ENCODE results near the gene APH1A. TPM values are rescaled to one million over a fixed set of nuclear protein-coding genes. Genes with fewer than 3 reads are reported as not detected.

APH1A gene
- total and polyA plus RNA-seq, 2 of the 13 experiments (the other 11 are each of a cell fraction or from before 2014, with no cell fraction given): 114 to 130 TPM

- TF ChIP-seq, protein P1, sequence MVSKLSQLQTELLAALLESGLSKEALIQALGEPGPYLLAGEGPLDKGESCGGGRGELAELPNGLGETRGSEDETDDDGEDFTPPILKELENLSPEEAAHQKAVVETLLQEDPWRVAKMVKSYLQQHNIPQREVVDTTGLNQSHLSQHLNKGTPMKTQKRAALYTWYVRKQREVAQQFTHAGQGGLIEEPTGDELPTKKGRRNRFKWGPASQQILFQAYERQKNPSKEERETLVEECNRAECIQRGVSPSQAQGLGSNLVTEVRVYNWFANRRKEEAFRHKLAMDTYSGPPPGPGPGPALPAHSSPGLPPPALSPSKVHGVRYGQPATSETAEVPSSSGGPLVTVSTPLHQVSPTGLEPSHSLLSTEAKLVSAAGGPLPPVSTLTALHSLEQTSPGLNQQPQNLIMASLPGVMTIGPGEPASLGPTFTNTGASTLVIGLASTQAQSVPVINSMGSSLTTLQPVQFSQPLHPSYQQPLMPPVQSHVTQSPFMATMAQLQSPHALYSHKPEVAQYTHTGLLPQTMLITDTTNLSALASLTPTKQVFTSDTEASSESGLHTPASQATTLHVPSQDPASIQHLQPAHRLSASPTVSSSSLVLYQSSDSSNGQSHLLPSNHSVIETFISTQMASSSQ (IDR thresholded peaks at IDR 0.05; ENCODE audit: low read depth): no peak
- TF ChIP-seq, protein P1 (CRISPR knock-in tag; IDR thresholded peaks at IDR 0.05; ENCODE audit: borderline replicate concordance): peak; percentile 73; the same call in 1 of the 2 replicates
- TF ChIP-seq EED (CRISPR knock-in tag; IDR thresholded peaks at IDR 0.05) (peak; percentile 45; the same call in 1 of the 2 replicates), ZNF232 (CRISPR knock-in tag; IDR thresholded peaks at IDR 0.05; ENCODE audit: borderline replicate concordance) (no peak; the same call in 1 of the 2 replicates), ZNF33B (CRISPR knock-in tag; IDR thresholded peaks at IDR 0.05) (no peak), PLRG1 (conservative IDR thresholded peaks at IDR 0.05) (no peak), KMT2A (CRISPR knock-in tag; IDR thresholded peaks at IDR 0.05) (peak; percentile 76), ONECUT2 (CRISPR knock-in tag; IDR thresholded peaks at IDR 0.05) (peak; percentile 64; the same call in 1 of the 2 replicates), EHMT2 (IDR thresholded peaks at IDR 0.05; ENCODE audit: borderline replicate concordance, low read depth, low read length) (no peak), SYNCRIP (IDR thresholded peaks at IDR 0.05; ENCODE audit: insufficient read depth, low read depth, low read length) (no peak), ZSCAN9 (CRISPR knock-in tag; IDR thresholded peaks at IDR 0.05; ENCODE audit: borderline replicate concordance) (peak; percentile 43; the same call in 1 of the 2 replicates), GZF1 (CRISPR knock-in tag; IDR thresholded peaks at IDR 0.05) (no peak), MLLT10 (CRISPR knock-in tag; IDR thresholded peaks at IDR 0.05) (no peak), PAXIP1 (CRISPR knock-in tag; conservative IDR thresholded peaks at IDR 0.05) (peak; percentile 57), ZNF326 (CRISPR knock-in tag; IDR thresholded peaks at IDR 0.05; ENCODE audit: borderline replicate concordance) (no peak)
- TF ChIP-seq, protein P2, sequence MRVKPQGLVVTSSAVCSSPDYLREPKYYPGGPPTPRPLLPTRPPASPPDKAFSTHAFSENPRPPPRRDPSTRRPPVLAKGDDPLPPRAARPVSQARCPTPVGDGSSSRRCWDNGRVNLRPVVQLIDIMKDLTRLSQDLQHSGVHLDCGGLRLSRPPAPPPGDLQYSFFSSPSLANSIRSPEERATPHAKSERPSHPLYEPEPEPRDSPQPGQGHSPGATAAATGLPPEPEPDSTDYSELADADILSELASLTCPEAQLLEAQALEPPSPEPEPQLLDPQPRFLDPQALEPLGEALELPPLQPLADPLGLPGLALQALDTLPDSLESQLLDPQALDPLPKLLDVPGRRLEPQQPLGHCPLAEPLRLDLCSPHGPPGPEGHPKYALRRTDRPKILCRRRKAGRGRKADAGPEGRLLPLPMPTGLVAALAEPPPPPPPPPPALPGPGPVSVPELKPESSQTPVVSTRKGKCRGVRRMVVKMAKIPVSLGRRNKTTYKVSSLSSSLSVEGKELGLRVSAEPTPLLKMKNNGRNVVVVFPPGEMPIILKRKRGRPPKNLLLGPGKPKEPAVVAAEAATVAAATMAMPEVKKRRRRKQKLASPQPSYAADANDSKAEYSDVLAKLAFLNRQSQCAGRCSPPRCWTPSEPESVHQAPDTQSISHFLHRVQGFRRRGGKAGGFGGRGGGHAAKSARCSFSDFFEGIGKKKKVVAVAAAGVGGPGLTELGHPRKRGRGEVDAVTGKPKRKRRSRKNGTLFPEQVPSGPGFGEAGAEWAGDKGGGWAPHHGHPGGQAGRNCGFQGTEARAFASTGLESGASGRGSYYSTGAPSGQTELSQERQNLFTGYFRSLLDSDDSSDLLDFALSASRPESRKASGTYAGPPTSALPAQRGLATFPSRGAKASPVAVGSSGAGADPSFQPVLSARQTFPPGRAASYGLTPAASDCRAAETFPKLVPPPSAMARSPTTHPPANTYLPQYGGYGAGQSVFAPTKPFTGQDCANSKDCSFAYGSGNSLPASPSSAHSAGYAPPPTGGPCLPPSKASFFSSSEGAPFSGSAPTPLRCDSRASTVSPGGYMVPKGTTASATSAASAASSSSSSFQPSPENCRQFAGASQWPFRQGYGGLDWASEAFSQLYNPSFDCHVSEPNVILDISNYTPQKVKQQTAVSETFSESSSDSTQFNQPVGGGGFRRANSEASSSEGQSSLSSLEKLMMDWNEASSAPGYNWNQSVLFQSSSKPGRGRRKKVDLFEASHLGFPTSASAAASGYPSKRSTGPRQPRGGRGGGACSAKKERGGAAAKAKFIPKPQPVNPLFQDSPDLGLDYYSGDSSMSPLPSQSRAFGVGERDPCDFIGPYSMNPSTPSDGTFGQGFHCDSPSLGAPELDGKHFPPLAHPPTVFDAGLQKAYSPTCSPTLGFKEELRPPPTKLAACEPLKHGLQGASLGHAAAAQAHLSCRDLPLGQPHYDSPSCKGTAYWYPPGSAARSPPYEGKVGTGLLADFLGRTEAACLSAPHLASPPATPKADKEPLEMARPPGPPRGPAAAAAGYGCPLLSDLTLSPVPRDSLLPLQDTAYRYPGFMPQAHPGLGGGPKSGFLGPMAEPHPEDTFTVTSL (CRISPR knock-in tag; IDR thresholded peaks at IDR 0.05; ENCODE audit: borderline replicate concordance): no peak
Observed at GRCh38 chr1:150235852-150236613, 32.8 kb downstream of the APH1A start, which contains the start of gene ANP32E (continued).

All from HepG2 (cell line).